ENCODE results near the gene FATE1.

Gene FATE1

GRCh38 chrX:151704041-151704663 lies 11.7 kb upstream of the FATE1 start:
- no peak for DNase-seq (ENCODE audit: low spot score)

DNA sequence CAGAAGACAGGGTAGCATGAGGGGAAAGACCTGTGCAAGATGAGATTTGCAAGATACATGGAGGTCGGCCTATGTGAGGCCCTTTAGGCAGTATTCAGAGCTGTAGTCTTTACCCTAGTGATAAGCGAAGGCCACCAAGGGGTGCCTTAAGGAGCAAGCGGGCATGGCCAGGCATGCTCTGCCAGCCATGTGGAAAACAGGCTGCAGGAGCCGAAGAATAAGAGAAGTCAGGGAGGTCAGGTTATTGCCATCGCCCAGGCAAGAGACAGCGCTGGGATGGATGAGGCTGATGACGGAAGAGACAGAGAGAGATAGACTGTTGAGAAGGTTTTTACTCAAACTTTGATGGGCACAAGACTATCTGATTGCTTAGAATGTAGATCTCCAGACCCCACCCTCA lies 7.0 kb upstream of the FATE1 start:
- no peak for DNase-seq (ENCODE audit: low spot score)

DNA sequence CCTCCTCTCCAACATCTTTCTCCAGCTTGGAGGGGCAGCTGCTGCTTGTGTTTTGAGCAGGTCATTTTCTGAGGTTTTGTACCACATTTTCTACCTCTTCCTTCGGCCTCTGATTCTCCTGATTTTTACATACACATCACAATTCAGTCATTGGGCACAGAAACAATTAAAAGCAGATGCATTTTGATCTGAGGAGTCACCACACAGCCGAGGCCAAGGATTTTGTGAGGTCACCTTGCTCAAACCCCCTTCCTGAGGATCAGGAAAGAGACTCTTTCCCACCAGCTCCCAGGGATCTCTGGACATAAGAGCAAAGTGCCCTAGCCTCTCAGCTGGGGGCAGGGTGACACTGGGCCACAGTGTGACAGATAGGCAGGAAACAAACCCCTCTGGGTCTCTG lies 5.4 kb upstream of the FATE1 start:
- no peak for DNase-seq (ENCODE audit: low spot score)

GRCh38 chrX:151711154-151711553 lies 4.7 kb upstream of the FATE1 start:
- DNase-seq (ENCODE audit: low spot score) = no peak

DNA sequence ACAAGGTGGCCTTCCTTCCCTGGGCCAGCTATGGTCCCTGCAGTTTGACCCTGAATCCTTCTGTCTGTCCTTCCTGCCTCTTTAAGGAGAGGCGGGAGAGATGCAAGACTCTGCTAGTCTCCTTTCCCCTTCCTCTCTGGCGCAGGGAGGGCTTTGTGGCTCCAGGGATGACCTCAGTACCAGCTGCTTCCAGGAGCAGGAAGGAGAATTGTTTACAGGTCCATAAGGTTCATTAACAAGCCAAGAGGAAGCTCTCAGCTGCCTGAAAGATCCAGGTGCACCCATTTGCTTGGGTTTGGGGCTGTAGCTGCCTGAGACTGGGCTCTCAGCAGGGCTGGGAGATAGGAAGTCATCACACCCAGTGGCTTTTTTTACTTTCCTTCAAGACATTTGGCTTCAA lies 4.0 kb upstream of the FATE1 start:
- DNase-seq (ENCODE audit: low spot score) = no peak

GRCh38 chrX:151712253-151712652 lies 3.6 kb upstream of the FATE1 start:
- no peak for DNase-seq (ENCODE audit: low spot score)

- DNase-seq (ENCODE audit: low spot score) = peak; percentile 17
These were observed 2.0 kb upstream of the FATE1 start for GRCh38 chrX:151713849-151714248.

- DNase-seq (ENCODE audit: low spot score) = no peak
These were observed 1.5 kb upstream of the FATE1 start for GRCh38 chrX:151714362-151714761.

GRCh38 chrX:151722241-151722846 lies 6.5 kb downstream of the FATE1 start:
- DNase-seq (ENCODE audit: low spot score) = no peak

- DNase-seq (ENCODE audit: low spot score) = no peak
These were observed 7.4 kb downstream of the FATE1 start for GRCh38 chrX:151723156-151723760.

DNA sequence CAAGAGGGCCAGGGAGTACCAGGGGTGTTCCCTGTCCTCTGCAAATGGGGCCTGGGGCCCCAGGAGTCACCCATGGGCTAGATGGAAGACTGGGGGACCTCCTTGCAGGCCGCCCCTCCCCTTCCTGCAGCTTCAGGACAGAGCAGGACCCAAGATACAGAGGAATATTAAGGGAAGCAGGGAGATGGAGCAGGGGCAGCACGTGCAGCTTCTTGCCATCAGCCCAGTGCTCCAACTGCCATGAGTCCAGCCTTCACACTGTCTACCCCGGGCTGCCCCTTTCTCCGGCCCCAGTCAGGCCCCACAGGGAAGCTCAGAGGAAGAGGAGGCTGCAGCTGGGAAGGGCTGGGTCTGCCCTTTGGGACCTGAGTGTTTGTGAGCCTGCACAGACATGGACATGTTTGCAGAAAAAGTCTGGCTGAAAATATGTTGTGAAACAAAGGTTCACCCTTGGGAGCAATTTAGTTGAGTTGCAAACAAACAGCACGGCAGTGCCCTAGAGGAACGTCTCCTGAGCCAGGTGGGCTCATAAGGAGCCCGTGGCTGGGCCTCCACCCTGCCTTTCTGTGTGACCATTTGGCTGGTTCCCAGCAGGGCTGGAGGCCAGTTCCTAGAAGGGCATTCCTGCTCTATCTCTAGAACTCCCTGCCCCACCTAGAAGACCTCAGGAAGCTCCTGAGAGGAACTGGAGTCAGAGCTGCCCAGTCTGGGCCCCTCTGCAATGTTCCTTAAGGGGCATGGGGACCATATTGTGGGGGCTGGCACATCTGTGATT lies 8.9 kb downstream of the FATE1 start:
- DNase-seq (ENCODE audit: low spot score) = no peak

DNA sequence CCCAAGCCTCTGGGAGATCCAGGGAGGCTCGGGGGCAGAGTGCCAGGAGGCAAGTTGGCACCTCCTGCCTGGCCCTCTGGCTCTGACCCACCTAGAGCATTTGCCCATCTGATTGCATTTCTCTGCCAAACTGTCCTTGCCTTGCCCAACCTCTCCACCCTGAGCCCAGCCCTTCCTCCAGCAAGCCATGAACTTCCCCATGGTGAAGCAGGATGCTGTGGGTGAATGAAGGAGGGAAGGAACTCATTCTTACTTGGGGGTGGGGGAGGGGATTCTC lies 9.4 kb downstream of the FATE1 start:
- no peak for DNase-seq (ENCODE audit: low spot score)

- DNase-seq (ENCODE audit: low spot score) = no peak
These were observed 10.9 kb downstream of the FATE1 start for GRCh38 chrX:151726751-151727150.

GRCh38 chrX:151727346-151727745 lies 11.5 kb downstream of the FATE1 start:
- DNase-seq (ENCODE audit: low spot score) = no peak

DNA sequence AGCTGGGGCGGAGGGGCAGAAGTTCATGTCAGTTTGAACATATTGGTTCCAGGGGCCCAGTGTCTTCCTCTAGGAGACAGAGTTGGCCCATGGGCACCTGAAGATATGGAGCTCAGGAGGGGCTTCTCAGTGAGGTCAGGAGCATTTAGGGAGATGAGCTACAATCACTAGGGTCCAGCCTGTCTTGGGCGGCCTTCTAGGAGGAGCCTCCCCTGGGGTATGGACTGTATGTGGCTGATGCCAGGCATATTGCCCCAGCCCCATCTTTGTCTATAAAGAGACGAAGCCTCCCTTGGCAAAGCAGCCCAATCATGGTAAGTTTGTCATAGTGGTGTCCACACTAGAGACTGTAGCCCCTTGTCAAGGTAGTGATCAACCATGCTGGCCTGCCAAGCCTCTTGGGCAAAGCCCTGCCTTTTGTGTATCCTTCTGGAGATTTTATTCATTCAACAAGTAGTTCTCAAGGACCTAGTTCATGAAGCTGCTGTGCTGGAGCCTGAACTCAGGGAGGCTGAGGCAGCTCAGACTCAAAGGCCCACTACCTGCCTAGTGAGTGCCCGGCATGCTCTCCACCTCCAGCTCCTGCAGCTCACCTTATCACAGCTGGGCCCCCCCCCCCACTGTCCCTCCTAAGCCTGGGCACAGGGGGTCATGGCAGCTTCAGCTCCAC lies 13.4 kb downstream of the FATE1 start:
- no peak for DNase-seq (ENCODE audit: low spot score)

- DNase-seq (ENCODE audit: low spot score) = no peak
These were observed 18.6 kb downstream of the FATE1 start, which contains the start of gene CNGA2 for GRCh38 chrX:151734446-151734845. Gene CNGA2 (plus strand): TSS chrX:151734746. CDS start chrX:151738484, 3,738 bp downstream.

GRCh38 chrX:151735219-151735618 lies 19.4 kb downstream of the FATE1 start:
- no peak for DNase-seq (ENCODE audit: low spot score)

GRCh38 chrX:151736685-151737084 lies 20.9 kb downstream of the FATE1 start:
- no peak for DNase-seq (ENCODE audit: low spot score)

- no peak for DNase-seq (ENCODE audit: low spot score)
These were observed 21.7 kb downstream of the FATE1 start for GRCh38 chrX:151737494-151737893.

GRCh38 chrX:151738751-151739150 lies 22.9 kb downstream of the FATE1 start:
- DNase-seq (ENCODE audit: low spot score) = no peak

DNA sequence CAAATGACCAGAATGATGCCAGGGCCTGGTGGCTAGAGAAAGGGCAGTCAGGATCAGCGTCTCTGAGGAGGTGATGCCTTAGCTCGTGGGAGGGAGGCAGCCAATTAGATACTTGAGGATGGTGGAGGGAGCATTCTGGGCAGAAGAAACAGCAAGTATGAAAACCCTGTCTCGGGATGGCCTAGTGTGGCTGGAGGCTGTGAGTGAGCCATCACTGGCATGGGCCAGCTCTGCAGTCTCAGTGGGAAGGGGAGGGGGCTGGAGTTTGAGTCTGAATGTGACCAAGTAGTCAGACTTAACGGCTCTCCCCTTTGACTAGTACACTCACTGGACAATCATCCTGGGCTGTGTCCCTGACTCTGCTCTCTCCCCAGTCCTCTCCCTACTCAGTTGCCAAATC lies 25.8 kb downstream of the FATE1 start:
- DNase-seq (ENCODE audit: low spot score) = no peak

- DNase-seq (ENCODE audit: low spot score) = no peak
These were observed 26.5 kb downstream of the FATE1 start for GRCh38 chrX:151742311-151742710.

All from SW480 (cell line).